T follicular helper cell (primary cell): Measurements from ENCODE around the gene FAM83F.

ENCODE experiments used
- DNase-seq: peaks from one replicate; pipeline ENCODE4 v3.0.0-alpha.2; 2020; ENCODE audit warnings: low read depth

Gene FAM83F

DNA sequence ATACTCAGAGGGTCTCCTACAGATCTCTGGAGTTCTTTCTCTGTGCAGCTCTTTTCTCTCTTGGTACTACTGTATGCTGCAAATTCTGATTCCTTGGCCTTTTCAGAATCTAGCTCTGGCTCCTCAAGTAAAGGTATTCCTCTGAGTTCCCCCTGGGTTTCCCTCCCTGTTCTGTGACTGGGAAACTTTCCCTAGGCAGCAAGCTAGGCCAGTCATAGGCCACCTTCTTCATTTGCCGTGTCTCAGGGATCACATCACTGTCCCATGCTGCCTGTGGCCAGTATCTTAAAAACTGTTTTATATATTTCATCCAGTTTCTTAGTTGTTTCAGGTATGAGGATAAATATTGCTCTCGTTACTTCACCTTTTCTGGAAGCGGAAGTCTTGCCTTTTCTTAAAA lies 71.2 kb downstream of the FAM83F start:
- no peak for DNase-seq

DNA sequence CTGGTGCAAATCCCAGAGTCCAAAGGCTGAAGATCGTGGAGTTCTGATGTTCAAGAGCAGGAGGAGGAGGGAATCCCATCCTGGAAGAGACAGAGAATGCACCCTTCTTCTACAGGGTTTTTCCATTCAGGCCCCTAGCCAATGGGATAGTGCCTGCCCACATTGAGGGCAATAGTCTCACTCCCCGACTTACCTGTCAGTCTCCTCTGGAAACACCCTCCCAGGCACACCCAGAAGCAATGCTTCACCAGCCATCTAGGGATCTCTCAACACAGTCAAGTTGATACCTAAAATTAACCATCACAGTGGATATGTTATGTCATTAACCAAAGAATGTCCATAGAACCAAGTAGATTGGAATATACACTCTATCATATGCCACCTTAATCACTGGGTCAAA lies 72.9 kb downstream of the FAM83F start:
- no peak for DNase-seq

DNA sequence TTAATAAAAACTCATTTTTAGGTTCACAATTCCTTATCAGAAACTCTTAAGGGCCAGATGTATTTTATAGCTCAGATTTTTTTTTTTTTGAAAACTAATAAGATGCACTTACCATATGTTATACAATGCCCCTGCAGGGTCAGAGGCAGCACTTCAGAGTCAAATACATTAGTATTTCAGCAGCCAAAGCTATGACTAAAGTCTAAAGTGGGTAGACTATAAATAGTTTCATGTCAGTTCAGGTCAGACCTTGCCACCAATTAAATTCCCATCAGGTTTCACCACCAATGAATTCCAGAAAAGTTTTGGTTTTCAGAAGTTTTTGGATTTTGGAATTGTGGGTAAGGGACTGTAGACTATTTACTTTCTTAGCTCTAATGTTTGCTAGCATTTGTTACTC lies 75.9 kb downstream of the FAM83F start:
- DNase-seq: no peak

DNA sequence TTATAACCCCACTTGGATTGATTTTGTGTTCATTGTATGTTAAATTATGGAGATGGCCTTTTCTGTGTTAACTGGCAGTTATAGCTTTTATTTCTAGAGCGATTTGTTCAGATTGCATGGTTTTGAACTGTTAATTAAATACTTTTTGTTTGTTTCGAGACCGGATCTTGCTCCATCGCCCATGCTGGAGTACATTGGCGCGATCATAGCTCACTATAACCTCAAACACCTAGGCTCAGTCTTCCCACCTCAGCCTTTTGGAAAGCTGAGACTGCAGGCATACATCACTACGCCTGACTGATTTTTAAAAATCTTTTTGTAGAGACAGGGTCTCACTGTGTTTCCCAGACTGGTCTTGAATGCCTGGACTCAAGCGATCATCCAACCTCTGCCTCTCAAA lies 77.0 kb downstream of the FAM83F start:
- DNase-seq: no peak

DNA sequence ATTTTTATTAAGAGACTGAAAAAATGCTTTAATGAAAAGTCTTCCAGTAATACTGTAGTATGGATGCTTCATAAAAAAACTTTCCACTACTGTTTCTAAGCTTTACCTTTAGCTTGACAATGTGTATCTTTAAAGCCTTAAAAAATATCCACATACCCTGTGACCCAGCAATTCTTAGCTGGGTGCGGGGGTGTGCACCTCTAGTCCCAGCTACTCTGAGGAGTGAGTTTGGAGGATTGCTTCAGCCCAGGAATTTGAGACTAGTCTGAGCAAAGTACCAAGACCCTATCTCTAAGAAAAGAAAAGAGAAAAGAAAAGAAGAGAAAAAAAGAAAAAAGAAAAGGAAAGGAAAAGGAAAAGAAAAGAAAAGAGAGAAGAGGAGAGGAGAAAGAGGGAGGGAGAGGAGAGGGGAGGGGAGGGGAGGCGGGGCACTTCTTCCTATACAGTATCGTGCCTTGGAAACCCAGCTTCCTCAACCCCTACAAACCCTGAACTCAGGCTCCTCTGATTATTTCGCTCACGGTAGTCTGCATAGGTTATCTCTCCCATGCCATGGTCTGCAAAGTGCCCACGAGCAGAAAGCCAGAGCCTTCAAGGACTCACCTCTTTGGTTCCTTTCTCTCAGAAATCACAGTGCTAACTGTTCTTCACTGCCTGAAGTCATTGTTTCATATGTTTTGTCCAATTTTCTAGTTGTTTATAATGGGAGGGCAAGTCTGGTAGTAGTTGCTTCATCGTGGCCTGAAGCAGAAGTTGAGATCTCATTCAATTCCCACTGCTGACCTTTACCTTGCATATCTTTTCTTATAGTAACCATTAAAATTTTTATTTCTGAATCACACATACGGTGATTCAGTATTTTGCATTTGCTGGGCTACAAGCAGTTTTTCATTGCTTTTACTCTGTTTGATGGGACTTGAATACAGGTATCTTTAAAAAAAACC lies 82.2 kb downstream of the FAM83F start:
- DNase-seq: no peak

DNA sequence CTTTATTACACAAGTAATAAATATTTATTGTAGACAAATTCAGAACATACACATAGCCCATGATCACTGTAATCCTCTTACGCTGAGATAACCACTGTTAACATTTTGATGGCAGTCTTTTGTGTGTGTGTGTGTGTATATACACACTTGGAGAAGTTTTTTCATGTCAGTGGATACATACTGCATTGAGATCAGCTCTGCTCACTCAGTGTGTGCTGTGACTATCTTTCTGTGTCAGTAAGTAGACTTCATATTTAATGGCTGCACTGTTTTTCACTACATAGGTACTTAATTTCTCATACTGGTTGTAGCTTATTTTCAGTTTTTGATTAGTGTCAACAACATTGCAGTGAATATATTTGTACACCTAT lies 82.9 kb downstream of the FAM83F start:
- no peak for DNase-seq

DNA sequence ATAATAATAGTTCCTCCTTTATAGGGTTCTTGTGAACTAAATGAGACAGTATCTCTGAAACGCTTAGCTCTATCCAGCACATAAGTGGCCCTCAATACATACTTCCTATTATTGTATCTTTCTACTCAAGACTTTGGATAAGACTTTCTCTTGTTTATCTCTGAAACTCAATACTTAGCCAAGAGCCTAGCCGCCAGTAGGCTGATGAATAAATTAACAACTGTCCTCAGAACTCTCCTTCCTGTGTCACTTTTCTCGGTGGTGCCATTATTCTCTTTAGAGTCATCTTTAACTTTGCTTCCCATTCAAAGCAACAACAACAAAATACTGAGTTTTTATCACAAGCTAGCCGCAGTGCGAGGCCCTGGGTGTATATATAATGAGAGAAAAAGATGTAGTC lies 86.9 kb downstream of the FAM83F start:
- no peak for DNase-seq

DNA sequence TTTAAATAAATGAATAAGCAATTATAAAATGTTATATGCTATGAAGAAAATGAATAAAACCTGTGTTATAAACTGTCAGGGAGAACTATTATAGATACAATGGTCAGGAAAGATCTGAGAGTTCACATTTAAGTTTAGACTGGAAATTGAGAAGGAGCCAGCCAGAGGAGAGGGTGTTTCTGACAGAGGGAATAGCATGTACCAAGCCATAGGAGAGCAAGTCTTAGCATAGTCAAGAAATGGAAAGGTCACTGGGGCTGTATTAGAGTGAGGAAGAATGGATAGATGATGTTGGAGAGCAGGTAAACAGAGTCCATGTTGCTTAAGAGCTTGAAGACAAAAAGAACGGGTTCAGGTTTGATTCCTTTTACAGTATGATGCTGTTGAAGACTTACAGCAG lies 87.4 kb downstream of the FAM83F start:
- DNase-seq: no peak

DNA sequence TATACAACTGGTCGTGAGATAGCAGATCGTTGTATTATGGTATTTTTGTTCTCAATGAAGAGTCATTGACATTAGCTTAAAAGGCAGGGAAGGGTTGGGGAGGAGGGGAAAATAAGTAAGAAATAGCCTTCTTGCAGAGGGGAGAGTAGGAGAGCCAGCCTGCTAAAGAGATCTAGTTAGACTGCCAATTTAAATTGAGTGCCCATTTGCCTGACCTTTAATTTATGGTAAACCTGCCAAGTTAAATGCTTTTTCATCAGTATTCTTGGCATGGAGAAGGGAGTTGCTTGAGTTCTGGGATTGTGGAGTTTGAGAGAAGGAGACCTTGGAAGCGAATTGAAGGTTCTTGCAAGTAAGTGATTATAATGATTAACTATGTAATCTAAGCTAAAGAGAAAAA lies 89.0 kb downstream of the FAM83F start:
- no peak for DNase-seq

DNA sequence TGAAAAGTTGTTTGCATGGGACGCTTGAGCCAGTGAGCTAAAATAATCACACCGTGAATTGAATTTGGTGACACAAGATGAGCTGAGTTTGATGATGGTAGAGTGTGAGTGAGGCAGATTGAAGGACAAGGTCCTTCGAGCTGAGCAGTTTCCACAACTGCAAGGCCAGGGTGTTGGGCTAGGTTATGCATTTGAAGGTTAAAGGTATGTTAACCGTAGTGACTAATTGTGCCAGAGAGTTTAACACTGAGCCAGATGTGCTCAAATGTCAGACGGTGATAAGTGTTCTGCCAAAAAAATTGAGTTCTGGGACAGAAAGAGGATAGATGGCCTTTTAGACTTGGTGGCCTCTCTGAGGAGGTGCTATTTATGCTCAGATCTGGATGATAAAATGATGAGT lies 89.5 kb downstream of the FAM83F start:
- no peak for DNase-seq

DNA sequence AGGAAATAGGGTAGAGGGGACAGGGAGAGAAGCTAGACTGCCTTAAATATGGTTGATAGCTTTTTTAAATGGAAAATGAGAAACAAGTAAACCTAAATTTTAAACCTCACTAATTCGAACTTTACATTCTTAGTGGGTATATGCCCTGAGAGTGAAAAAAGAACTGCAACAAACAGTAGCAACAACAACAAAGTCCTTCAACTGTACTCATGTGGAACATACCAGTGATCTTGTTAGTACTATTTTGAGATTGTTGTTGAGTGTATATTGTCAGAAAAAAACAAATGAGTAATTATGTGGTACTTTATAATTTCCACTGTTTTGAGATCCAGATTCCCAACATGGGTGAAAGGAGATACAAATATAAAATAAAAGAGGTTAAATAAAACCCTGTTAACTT lies 94.1 kb downstream of the FAM83F start:
- DNase-seq: no peak
